IPS DF 19.7 (cell line): ENCODE results near the gene CTNNA3.
"Not testable (repeated sequence)": the region's sequence is repeated elsewhere in the genome, so short reads cannot be mapped to it uniquely, and the experiment has no call there.

Source experiments
- DNase-seq: peaks from one replicate; pipeline ENCODE4 v3.0.0-alpha.2; 2013; ENCODE audit warnings: low read depth, low spot score

CTNNA3 gene

GRCh38 chr10:67257018-67257417, 439.0 kb downstream of the CTNNA3 start:
- no peak for DNase-seq

- no peak for DNase-seq
Measured at GRCh38 chr10:67250686-67251085, 445.3 kb downstream of the CTNNA3 start.

GRCh38 chr10:67246066-67246555, 449.9 kb downstream of the CTNNA3 start:
- DNase-seq = no peak

GRCh38 chr10:67242528-67242927, 453.5 kb downstream of the CTNNA3 start:
- DNase-seq = no peak

- DNase-seq = no peak
Measured at GRCh38 chr10:67241451-67241850, 454.5 kb downstream of the CTNNA3 start.

- DNase-seq = no peak
Measured at GRCh38 chr10:67239864-67240497, 456.0 kb downstream of the CTNNA3 start.

- DNase-seq = not testable (repeated sequence)
Measured at GRCh38 chr10:67230680-67231500, 465.1 kb downstream of the CTNNA3 start.

- DNase-seq = no peak
Measured at GRCh38 chr10:67225226-67225625, 470.8 kb downstream of the CTNNA3 start.

- DNase-seq = no peak
Measured at GRCh38 chr10:67224553-67224952, 471.4 kb downstream of the CTNNA3 start.

GRCh38 chr10:67222934-67223333, 473.1 kb downstream of the CTNNA3 start:
- no peak for DNase-seq

- no peak for DNase-seq
Measured at GRCh38 chr10:67221939-67222494, 474.0 kb downstream of the CTNNA3 start.

- no peak for DNase-seq
Measured at GRCh38 chr10:67211680-67212079, 484.3 kb downstream of the CTNNA3 start.

- DNase-seq = not testable (repeated sequence)
Measured at GRCh38 chr10:67207923-67208322, 488.1 kb downstream of the CTNNA3 start.

GRCh38 chr10:67200913-67201564, 495.0 kb downstream of the CTNNA3 start:
- DNase-seq = no peak

- DNase-seq = no peak
Measured at GRCh38 chr10:67175354-67175753, 520.6 kb downstream of the CTNNA3 start.

GRCh38 chr10:67173787-67174186, 522.2 kb downstream of the CTNNA3 start:
- no peak for DNase-seq

GRCh38 chr10:67171970-67172369, 524.0 kb downstream of the CTNNA3 start:
- DNase-seq = no peak

GRCh38 chr10:67156239-67156638, 539.8 kb downstream of the CTNNA3 start:
- DNase-seq = no peak

GRCh38 chr10:67151471-67151870, 544.5 kb downstream of the CTNNA3 start:
- no peak for DNase-seq

- no peak for DNase-seq
Measured at GRCh38 chr10:67144530-67144929, 551.5 kb downstream of the CTNNA3 start.

GRCh38 chr10:67141300-67141699, 554.7 kb downstream of the CTNNA3 start:
- DNase-seq = no peak

- DNase-seq = no peak
Measured at GRCh38 chr10:67140641-67141040, 555.4 kb downstream of the CTNNA3 start.
